Measurements from ENCODE around the gene DOCK1. TPM values are rescaled to one million over a fixed set of nuclear protein-coding genes. Genes with fewer than 3 reads are reported as not detected.

DOCK1 gene
- total RNA-seq, 2 donors from 2014 or later: 34.3 to 44.1 TPM

- ATAC-seq: no peak
These were observed 164.2 kb downstream of the DOCK1 start for GRCh38 chr10:127069436-127069835.

GRCh38 chr10:127071126-127071525 is 165.9 kb downstream of the DOCK1 start:
- intact Hi-C loops (cut with DNase I): no loop called here
- Histone ChIP-seq H3K9me3 (no peaks in the 10 kb centered on the region), H3K4me3 (no peak overlapping the region), H3K27ac (no peak overlapping the region), H3K36me3 (replicated peaks in 1 of 2; ENCODE audit: insufficient read depth in 1 of 2, low read depth in 2 of 2) (peaks cover 0 to 6% of the 10 kb centered on the region in 2 donors), H3K27me3 (no peaks in the 10 kb centered on the region), H3K4me1 (no peaks in the 10 kb centered on the region)
- ATAC-seq (no peak), DNase-seq (no peak)
- TF ChIP-seq POLR2A (IDR thresholded peaks at IDR 0.05): no peak
- TF ChIP-seq CTCF (IDR thresholded peaks at IDR 0.05): no peak
- 89% methylated on average over 2 of the region's 2 CpGs for WGBS, 2 donors

More at GRCh38 chr10:127069436-127069835, 164.2 kb downstream of the DOCK1 start:
- Histone ChIP-seq H3K9me3 (no peaks in the 10 kb centered on the region), H3K36me3 (replicated peaks in 1 of 2; ENCODE audit: insufficient read depth in 1 of 2, low read depth in 2 of 2) (peaks cover 0 to 6% of the 10 kb centered on the region in 2 donors), H3K27me3 (no peaks in the 10 kb centered on the region), H3K4me3 (no peak overlapping the region), H3K4me1 (no peaks in the 10 kb centered on the region), H3K27ac (no peak overlapping the region)
- DNase-seq: no peak
- TF ChIP-seq CTCF (IDR thresholded peaks at IDR 0.05) (no peak), POLR2A (IDR thresholded peaks at IDR 0.05) (no peak)
- intact Hi-C loops (cut with DNase I): no loop called here
- 82 to 85% methylated on average over 4 of the region's 4 CpGs for WGBS, 2 donors

- Histone ChIP-seq H3K36me3 (replicated peaks in 1 of 2; ENCODE audit: insufficient read depth in 1 of 2, low read depth in 2 of 2) (peaks cover 0 to 6% of the 10 kb centered on the region in 2 donors), H3K9me3 (no peaks in the 10 kb centered on the region), H3K27ac (no peak overlapping the region), H3K27me3 (no peaks in the 10 kb centered on the region), H3K4me1 (no peaks in the 10 kb centered on the region), H3K4me3 (no peak overlapping the region)
- WGBS, 2 donors: 86 to 93% methylated on average over 3 of the region's 3 CpGs
- ATAC-seq (no peak), DNase-seq (no peak)
- intact Hi-C loops (cut with DNase I): no loop called here
- TF ChIP-seq POLR2A (IDR thresholded peaks at IDR 0.05): no peak
These were observed 168.4 kb downstream of the DOCK1 start for GRCh38 chr10:127073666-127074065.

GRCh38 chr10:127079392-127079791 is 174.2 kb downstream of the DOCK1 start:
- Histone ChIP-seq H3K36me3 (replicated peaks in 1 of 2; ENCODE audit: insufficient read depth in 1 of 2, low read depth in 2 of 2) (peaks cover 0 to 2% of the 10 kb centered on the region in 2 donors), H3K9me3 (no peaks in the 10 kb centered on the region), H3K27ac (no peak overlapping the region), H3K4me3 (no peak overlapping the region), H3K4me1 (no peaks in the 10 kb centered on the region), H3K27me3 (no peaks in the 10 kb centered on the region)
- ATAC-seq (no peak), DNase-seq (no peak)
- TF ChIP-seq POLR2A (IDR thresholded peaks at IDR 0.05): no peak
- TF ChIP-seq CTCF (IDR thresholded peaks at IDR 0.05): no peak
- intact Hi-C loops (cut with DNase I): no loop called here
- 92 to 97% methylated on average over 3 of the region's 3 CpGs for WGBS, 2 donors

- Histone ChIP-seq H3K9me3 (no peaks in the 10 kb centered on the region), H3K4me3 (no peak overlapping the region), H3K36me3 (replicated peaks in 1 of 2; ENCODE audit: insufficient read depth in 1 of 2, low read depth in 2 of 2) (peaks cover 0 to 2% of the 10 kb centered on the region in 2 donors), H3K27me3 (no peaks in the 10 kb centered on the region), H3K27ac (no peak overlapping the region), H3K4me1 (no peaks in the 10 kb centered on the region)
- ATAC-seq (no peak), DNase-seq (no peak)
- TF ChIP-seq POLR2A (IDR thresholded peaks at IDR 0.05): no peak
- TF ChIP-seq CTCF (IDR thresholded peaks at IDR 0.05): no peak
- intact Hi-C loops (cut with DNase I): no loop called here
- 80 to 91% methylated on average over 4 of the region's 4 CpGs for WGBS, 2 donors
These were observed 175.1 kb downstream of the DOCK1 start for GRCh38 chr10:127080317-127080716.
